AG10803 (cell line): Measurements from ENCODE around the gene UGT1A5.

Experiments used
- DNase-seq: peaks from one replicate; pipeline ENCODE4 v3.0.0; 2010; ENCODE audit warnings: low read depth
- H3K4me3 ChIP-seq: 2 replicates; pipeline ENCODE4 v1.5.1; 2011; ENCODE audit warnings: mild to moderate bottlenecking, low read length, control low read depth
- TF ChIP-seq, protein P1 (sequence below): conservative IDR thresholded peaks from 2 replicates; pipeline ENCODE4 v1.5.1; 2011; ENCODE audit warnings: mild to moderate bottlenecking, low read length, control low read depth, inconsistent platforms

UGT1A5 gene

DNA sequence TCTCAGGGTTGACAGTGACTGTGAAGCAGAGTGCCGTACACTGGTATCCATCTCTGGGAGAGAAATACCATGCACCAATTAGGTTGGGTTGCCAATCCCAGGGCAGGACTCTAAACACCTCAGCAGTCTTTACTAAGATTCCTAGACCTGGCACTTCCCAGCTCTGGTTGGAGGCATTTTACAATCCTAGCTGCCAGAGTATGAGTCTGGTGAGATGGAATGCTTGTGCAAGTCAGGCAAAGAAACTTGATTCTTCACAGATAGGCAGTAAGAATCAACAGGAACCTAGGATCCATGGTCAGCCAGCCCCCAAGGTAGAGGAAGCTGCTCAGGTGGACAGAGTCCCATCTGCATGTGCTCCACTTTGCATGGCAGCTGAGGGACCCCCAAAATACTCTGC lies 6.0 kb upstream of the UGT1A5 start:
- peak; percentile 20 for DNase-seq
- no peak overlapping the region for H3K4me3 ChIP-seq
- TF ChIP-seq, protein P1, sequence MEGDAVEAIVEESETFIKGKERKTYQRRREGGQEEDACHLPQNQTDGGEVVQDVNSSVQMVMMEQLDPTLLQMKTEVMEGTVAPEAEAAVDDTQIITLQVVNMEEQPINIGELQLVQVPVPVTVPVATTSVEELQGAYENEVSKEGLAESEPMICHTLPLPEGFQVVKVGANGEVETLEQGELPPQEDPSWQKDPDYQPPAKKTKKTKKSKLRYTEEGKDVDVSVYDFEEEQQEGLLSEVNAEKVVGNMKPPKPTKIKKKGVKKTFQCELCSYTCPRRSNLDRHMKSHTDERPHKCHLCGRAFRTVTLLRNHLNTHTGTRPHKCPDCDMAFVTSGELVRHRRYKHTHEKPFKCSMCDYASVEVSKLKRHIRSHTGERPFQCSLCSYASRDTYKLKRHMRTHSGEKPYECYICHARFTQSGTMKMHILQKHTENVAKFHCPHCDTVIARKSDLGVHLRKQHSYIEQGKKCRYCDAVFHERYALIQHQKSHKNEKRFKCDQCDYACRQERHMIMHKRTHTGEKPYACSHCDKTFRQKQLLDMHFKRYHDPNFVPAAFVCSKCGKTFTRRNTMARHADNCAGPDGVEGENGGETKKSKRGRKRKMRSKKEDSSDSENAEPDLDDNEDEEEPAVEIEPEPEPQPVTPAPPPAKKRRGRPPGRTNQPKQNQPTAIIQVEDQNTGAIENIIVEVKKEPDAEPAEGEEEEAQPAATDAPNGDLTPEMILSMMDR = no peak

- no peak for DNase-seq
- H3K4me3 ChIP-seq = no peak overlapping the region
- TF ChIP-seq, protein P1 = no peak
Measured at GRCh38 chr2:233707940-233708644, 4.6 kb upstream of the UGT1A5 start.

GRCh38 chr2:233708942-233709341 lies 3.8 kb upstream of the UGT1A5 start:
- TF ChIP-seq, protein P1 = no peak
- no peak overlapping the region for H3K4me3 ChIP-seq

GRCh38 chr2:233711312-233712008 lies 1.2 kb upstream of the UGT1A5 start:
- H3K4me3 ChIP-seq = no peak overlapping the region
- peak; percentile 68 for DNase-seq
- TF ChIP-seq, protein P1 = peak; percentile 94

More at GRCh38 chr2:233708942-233709341, 3.8 kb upstream of the UGT1A5 start:
- DNase-seq = no peak

- DNase-seq = no peak
- H3K4me3 ChIP-seq = no peak overlapping the region
- TF ChIP-seq, protein P1 = no peak
Measured at GRCh38 chr2:233713262-233713615, 532 bp downstream of the UGT1A5 start.

DNA sequence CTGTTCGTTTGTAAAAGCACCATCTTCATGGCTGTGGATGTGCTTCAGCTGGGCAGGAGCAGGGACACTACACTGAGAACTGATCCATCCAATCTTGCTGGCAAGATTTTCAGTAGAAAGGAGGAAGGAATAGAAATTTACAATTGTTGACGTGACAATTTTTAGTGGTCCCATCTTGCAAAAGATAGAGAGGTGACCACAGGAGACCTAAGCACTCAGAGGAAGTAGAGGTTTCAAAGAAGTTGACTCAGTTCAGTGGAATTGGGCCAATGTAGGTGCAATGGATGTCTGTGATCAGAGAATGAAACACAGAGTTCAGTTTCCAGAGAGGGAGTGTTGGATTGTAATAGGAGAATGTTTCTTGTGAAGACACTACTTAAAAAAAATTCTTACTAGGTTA lies 1.4 kb downstream of the UGT1A5 start:
- H3K4me3 ChIP-seq = no peak overlapping the region
- TF ChIP-seq, protein P1 = no peak
- DNase-seq = no peak

DNA sequence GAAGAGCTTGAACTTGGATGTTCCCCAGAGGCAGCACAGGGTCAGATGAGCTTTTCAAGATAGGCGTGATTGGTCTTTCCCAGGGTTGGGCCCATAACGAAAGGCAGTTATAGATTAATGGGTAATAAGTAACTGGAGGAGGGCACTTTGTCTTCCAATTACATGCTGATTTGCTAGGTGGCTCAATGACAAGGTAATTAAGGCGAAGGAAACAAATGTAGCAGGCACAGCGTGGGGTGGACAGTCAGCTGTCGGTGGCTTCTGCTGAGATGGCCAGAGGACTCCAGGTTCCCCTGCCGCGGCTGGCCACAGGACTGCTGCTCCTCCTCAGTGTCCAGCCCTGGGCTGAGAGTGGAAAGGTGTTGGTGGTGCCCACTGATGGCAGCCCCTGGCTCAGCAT lies 5.8 kb downstream of the UGT1A5 start, which contains the start of gene UGT1A4:
TSS of gene UGT1A4 (plus strand) at position 185 of the 400 bp plus-strand sequence. CDS start at position 270, 85 bp downstream.
- no peak within 1 kb of the TSS for H3K4me3 ChIP-seq
- TF ChIP-seq, protein P1 = no peak
- DNase-seq = no peak
